A549 treated with RU486 at 1 μM for 4 hours (cell line): ENCODE results near the gene TRIM46. TPM values are rescaled to one million over a fixed set of nuclear protein-coding genes. Genes with fewer than 3 reads are reported as not detected.

Source experiments
- total RNA-seq: library from RNA; stranded (reverse); fragments of 200-300 nt; extraction: Qiagen RNA extraction; gene quantifications from 5 replicates; pipeline ENCODE4 v1.2.3, GENCODE V29; 2022; ENCODE audit warnings: low read depth

TRIM46 gene, protein sequence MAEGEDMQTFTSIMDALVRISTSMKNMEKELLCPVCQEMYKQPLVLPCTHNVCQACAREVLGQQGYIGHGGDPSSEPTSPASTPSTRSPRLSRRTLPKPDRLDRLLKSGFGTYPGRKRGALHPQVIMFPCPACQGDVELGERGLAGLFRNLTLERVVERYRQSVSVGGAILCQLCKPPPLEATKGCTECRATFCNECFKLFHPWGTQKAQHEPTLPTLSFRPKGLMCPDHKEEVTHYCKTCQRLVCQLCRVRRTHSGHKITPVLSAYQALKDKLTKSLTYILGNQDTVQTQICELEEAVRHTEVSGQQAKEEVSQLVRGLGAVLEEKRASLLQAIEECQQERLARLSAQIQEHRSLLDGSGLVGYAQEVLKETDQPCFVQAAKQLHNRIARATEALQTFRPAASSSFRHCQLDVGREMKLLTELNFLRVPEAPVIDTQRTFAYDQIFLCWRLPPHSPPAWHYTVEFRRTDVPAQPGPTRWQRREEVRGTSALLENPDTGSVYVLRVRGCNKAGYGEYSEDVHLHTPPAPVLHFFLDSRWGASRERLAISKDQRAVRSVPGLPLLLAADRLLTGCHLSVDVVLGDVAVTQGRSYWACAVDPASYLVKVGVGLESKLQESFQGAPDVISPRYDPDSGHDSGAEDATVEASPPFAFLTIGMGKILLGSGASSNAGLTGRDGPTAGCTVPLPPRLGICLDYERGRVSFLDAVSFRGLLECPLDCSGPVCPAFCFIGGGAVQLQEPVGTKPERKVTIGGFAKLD
- total RNA-seq = 1.1 to 2.2 TPM (median 1.4 TPM) in 5 replicates

DNA sequence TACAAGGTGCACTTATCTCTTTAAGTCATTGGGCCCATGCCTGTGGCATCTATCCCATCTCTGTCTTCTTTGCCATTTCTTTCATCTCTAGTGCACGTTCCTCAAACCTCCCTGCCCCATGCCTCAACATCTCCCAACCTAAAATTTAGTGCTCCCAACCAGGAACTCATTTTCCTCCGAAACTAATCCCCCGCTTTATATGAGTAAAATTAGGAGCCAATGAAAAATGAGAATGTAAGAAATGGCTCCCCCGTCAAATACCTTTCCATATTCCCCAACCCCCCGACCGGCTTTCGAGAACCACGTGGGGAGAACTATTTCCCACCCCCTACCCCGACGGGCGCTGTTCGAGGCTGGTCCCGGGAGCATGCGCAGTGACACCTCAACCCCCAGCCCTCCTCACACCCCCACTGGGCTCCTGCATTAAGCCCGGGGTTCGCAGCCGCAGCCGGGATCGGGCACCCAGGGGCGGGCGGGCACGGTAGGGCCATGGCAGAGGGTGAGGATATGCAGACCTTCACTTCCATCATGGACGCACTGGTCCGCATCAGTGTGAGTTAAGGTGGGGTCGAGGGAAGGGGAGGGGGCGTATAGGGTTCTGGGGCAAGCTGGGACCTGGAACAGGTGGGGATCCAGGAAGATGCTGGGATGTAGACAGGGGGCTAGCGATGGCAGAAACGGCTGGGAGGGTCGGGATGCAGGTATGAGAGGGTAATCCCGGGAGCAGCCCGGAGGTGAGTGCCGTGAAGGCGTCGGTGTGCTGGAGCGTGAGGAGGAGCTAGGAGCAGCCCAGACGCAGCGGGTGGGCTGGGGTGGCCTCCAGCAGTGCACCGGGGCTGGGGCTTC lies at the start of gene TRIM46:
TRIM46 (plus strand) TSS at position 372 of the 846 bp plus-strand sequence; CDS start at position 490, 118 bp downstream.

DNA sequence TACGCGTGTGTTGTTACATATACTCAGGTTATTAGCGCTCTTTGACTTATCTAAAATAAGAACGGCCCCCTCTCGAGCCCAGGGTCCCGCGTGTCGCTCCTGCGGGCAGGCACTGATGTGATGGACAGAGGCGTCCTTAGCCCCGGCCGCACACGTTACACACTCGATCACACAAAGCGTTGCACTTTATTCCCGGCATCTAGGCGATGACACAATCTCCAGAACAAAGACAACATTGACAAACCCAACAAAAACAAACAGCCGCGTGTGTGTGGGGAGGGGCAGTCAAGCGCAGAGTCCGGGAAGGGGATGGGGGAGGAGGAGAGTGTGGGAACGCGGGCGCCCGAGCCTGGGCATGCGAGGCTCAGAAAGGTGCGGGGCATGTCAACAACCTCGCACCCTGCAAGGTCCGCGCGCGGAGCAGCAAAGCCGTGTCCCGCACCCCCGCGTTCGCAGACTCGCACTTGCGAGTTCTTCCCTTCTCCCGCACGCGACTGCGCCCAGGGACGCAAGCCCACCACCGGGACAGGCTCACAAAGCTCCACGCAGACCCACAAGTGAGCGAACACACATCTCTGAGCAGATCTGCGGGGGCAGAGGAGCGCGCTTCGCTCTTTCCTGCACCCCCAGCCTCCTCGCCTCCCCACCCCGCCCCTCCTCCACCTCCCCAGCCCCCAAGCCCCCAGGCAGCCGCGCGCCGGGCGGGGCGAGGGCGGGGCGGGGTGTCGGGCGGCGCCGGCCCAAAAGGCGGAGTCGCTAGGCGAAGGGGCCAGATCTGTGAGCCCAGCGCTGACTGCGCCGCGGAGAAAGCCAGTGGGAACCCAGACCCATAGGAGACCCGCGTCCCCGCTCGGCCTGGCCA lies 46.3 kb upstream of the TRIM46 start, which contains the start of gene EFNA1:
EFNA1 (plus strand) TSS at position 772 of the 862 bp plus-strand sequence. CDS start 102 bp downstream, outside the sequence.

DNA sequence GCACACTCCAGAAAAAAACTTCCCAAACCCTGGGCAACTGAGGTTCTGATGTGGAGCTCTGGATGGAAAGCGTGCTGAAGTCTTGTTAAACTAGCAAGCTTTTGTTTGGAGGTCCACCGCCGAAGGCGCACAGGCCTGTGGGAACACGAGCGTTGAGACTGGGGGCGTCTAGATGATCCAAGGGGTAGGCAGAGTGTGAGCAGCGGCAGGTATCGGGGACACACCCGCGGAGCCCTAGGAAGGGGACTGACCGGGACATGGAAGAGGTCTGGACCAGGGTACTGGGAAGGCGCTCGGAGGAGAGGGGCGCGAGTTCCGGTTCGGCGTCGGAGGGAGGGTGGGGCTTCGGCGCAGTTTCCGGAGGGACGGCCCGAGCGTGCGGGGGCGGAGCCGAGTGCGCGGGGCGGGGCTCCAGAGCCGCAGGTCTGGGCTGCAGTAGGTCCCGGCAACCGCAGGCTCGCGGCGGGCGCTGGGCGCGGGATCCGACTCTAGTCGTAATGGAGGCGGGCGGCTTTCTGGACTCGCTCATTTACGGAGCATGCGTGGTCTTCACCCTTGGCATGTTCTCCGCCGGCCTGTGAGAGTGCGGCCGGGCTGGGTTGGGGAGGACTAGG lies 38.1 kb upstream of the TRIM46 start, which contains the start of gene SLC50A1:
SLC50A1 (plus strand) TSS at position 438 of the 614 bp plus-strand sequence; CDS start at position 498, 60 bp downstream.

DNA sequence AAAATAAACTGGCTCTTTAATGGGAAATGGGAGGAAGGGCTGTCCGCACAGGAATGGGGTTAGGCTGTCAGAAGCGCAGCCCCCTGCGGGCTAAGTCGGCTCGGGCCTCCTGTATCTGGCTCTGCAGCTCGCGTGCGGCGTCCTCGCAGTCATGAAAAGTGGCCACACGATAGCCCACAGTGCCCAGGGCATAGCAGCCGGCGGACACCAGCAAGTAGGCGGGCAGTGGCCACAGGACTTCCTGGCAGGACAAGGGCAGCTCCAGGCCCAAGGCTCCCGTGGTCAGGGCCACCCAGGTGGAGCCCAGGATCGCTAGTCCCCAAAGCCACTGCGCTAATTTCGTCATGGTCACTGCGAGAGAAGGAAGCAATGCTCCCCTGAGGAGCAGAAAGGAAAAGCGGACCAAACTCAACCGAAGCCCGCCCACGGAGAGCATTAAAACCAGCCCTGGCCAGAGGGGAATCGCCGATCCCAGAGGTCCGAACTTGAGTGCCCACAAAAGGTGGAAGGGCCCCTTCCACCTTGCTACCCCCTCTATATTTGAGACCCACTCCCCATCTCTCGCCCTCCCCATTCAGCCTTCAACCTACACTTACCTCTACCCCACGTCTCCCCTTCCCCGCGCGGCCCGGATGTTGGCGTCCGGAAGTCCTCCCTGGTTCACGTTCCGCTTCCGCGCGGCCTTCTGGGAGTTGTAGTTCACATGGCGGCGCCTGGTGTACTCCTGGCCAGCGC lies 33.6 kb upstream of the TRIM46 start, which contains the start of gene DPM3:
DPM3 (minus strand) TSS at position 637 of the 735 bp plus-strand sequence; CDS start at position 346, 291 bp downstream.

DNA sequence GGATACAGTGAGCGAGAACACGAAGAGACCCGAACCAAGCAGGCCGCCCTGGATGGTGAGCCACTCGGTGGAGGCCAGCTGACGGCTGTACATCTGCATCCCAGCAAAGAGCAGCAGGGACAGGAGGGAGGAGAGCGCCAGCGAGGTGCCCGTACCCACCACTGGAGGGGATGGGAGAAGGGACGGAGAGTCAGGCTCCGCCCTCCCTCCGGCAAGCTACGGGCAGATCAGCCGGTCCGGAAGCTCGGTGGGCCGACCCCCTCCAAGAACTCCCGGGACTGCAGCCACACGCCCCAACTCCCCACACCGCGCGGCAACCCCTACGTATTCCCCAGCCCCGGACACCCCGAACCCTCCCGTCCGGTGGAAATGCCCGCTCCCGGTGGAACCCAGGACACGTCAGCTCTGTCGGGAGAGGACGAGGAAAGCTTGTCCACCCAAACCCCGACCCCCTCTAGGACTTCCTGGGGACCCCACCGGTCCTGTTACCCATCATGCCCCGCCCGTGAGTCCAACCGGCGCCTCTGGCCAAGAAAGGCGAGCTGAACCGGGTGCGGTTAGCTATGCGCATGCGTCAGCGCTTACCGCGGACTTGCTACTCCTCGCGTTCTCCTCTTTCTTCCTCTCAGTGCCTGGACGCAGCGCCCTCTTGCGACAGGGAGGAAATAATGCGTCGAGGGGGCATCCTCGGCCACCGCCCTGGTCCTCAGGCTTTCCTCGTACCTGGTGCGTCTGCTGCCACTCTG lies 744 bp upstream of the TRIM46 start, which contains the start of gene KRTCAP2:
KRTCAP2 (minus strand) TSS at position 573 of the 746 bp plus-strand sequence; CDS start at position 493, 80 bp downstream.

DNA sequence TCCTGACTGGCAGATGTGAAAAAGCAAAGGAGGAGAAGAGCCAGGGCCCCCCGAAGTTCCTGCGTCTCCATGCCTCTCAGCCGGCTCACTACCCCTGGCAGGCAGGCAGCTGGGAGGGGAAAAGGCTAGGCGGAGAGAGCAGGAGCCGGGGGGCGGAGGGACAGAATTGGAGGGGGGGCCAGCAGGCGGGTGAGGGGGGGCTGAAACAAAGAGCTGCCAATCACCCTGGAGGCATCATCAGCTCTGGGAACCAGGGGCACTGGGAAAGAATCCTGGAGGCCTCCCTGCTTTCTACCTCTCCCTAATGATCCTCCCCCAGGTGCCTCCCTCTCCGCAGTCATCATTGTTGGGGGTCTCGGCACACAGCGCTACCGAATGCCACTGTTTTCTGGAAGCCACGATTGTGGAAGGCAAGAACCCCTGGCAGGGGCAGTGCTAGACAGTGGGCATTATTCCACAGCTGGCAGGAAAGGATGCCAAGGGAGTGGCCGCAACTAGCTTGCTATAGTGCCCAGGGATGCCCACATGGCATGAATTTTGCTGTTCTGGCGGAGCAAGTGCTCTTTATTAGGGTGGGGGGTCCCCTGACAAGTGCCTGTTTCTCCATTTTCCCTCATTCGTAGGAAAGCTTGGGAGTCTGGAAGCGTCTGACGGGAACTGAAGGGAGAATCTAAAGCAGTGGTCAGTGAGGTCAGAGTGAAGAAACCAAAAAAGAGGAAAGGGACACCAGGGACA lies 34.3 kb downstream of the TRIM46 start, which contains the start of gene THBS3:
THBS3 (minus strand) TSS at position 92 of the 735 bp plus-strand sequence; CDS start at position 71, 21 bp downstream.

DNA sequence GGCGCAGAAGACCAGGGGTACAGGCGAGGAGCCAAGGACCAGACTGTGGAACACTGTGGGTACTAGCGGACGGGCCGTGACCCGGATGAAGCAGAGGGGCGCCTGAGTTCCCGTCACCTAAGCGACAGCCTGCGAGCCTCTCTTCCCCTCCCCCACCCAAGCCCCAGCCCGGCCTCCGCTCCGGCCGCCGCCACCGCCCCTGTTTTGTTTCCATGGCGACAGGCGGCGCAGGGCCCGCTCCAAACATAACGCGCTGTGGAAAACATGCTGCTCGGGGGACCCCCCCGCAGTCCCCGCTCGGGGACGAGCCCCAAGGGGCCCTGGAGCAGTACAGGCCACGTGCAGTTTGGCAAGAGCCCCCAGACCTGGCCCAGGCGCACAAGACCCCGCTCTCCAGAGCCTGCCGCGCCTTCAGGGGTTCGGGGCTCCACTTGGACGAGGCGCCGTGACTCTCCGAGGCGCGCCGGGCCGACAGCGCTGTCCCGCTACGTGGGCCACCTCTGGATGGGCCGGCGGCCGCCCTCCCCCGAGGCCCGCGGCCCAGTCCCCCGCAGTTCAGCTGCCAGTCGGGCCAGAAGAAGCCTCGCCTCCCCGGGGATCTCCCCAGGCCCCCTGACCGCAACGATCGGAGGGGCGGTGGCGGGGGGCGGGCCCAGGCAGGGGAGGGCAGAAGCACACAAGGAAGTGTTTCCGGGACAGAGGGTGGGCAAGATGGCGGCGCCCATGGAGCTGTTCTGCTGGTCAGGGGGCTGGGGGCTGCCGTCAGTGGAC lies 35.1 kb downstream of the TRIM46 start, which contains the start of gene MTX1:
MTX1 (plus strand) TSS at position 155 of the 771 bp plus-strand sequence; CDS start at position 265, 110 bp downstream.

Other genes starting within 250 kb of the TRIM46 start
- 34.6 to 44.3 TPM (median 42.0 TPM) in 5 replicates for gene PMVK, start 237.1 kb upstream of the TRIM46 start, total RNA-seq
- gene PBXIP1, start 217.8 kb upstream of the TRIM46 start, total RNA-seq = 11.8 to 16.5 TPM (median 14.4 TPM) in 5 replicates
- gene PYGO2, start 212.1 kb upstream of the TRIM46 start, total RNA-seq = 19.5 to 24.1 TPM (median 22.6 TPM) in 5 replicates
- gene SHC1, start 203.1 kb upstream of the TRIM46 start, total RNA-seq = 128 to 150 TPM (median 144 TPM) in 5 replicates
- gene CKS1B, start 199.2 kb upstream of the TRIM46 start, total RNA-seq = 325 to 385 TPM (median 338 TPM) in 5 replicates
- 33.1 to 53.6 TPM (median 42.5 TPM) in 5 replicates for gene FLAD1, start 190.5 kb upstream of the TRIM46 start, total RNA-seq
- not detected in 5 replicates for gene LENEP, start 180.3 kb upstream of the TRIM46 start, total RNA-seq
- 18.9 to 28.7 TPM (median 22.3 TPM) in 5 replicates for gene ZBTB7B, start 171.0 kb upstream of the TRIM46 start, total RNA-seq
- 0.08 to 0.67 TPM (median 0.45 TPM) in 5 replicates for gene DCST2, start 140.1 kb upstream of the TRIM46 start, total RNA-seq
- not detected in 5 replicates for gene DCST1, start 140.0 kb upstream of the TRIM46 start, total RNA-seq
- 52.7 to 85.0 TPM (median 72.2 TPM) in 5 replicates for gene ADAM15, start 122.5 kb upstream of the TRIM46 start, total RNA-seq
- gene EFNA4, start 110.1 kb upstream of the TRIM46 start, total RNA-seq = 7.2 to 9.3 TPM (median 7.9 TPM) in 5 replicates
- 3.0 to 5.4 TPM (median 3.9 TPM) in 5 replicates for gene EFNA3, start 95.0 kb upstream of the TRIM46 start, total RNA-seq
- gene EFNA1, start 46.0 kb upstream of the TRIM46 start, total RNA-seq = 34.4 to 48.7 TPM (median 37.8 TPM) in 5 replicates
- 33.6 to 37.6 TPM (median 35.3 TPM) in 5 replicates for gene SLC50A1, start 38.0 kb upstream of the TRIM46 start, total RNA-seq
- gene DPM3, start 33.3 kb upstream of the TRIM46 start, total RNA-seq = 64.1 to 107 TPM (median 94.9 TPM) in 5 replicates
- 193 to 252 TPM (median 242 TPM) in 5 replicates for gene KRTCAP2, start 545 bp upstream of the TRIM46 start, total RNA-seq
- gene THBS3, start 34.0 kb downstream of the TRIM46 start, total RNA-seq = 5.5 to 10.3 TPM (median 7.8 TPM) in 5 replicates
- 61.2 to 76.7 TPM (median 74.1 TPM) in 5 replicates for gene MTX1, start 34.8 kb downstream of the TRIM46 start, total RNA-seq
- gene ENTREP3, start 81.6 kb downstream of the TRIM46 start, total RNA-seq = 27.2 to 41.6 TPM (median 36.2 TPM) in 5 replicates
- 95.7 to 138 TPM (median 124 TPM) in 5 replicates for gene SCAMP3, start 88.5 kb downstream of the TRIM46 start, total RNA-seq
- gene CLK2, start 99.7 kb downstream of the TRIM46 start, total RNA-seq = 20.3 to 28.2 TPM (median 22.9 TPM) in 5 replicates
- 2.6 to 6.2 TPM (median 4.4 TPM) in 5 replicates for gene HCN3, start 103.6 kb downstream of the TRIM46 start, total RNA-seq
- 0.03 TPM in 1 of 5 replicates, not detected in the others for gene PKLR, start 127.6 kb downstream of the TRIM46 start, total RNA-seq
- 158 to 185 TPM (median 166 TPM) in 5 replicates for gene FDPS, start 135.0 kb downstream of the TRIM46 start, total RNA-seq
- 36.2 to 57.5 TPM (median 48.6 TPM) in 5 replicates for gene RUSC1, start 147.0 kb downstream of the TRIM46 start, total RNA-seq